ENCODE data around the gene EXOSC7.
"Not testable (repeated sequence)": the region's sequence is repeated elsewhere in the genome, so short reads cannot be mapped to it uniquely, and the experiment has no call there.

The EXOSC7 gene

GRCh38 chr3:44962621-44963393 lies 13.2 kb upstream of the EXOSC7 start:
- no peak for DNase-seq

DNA sequence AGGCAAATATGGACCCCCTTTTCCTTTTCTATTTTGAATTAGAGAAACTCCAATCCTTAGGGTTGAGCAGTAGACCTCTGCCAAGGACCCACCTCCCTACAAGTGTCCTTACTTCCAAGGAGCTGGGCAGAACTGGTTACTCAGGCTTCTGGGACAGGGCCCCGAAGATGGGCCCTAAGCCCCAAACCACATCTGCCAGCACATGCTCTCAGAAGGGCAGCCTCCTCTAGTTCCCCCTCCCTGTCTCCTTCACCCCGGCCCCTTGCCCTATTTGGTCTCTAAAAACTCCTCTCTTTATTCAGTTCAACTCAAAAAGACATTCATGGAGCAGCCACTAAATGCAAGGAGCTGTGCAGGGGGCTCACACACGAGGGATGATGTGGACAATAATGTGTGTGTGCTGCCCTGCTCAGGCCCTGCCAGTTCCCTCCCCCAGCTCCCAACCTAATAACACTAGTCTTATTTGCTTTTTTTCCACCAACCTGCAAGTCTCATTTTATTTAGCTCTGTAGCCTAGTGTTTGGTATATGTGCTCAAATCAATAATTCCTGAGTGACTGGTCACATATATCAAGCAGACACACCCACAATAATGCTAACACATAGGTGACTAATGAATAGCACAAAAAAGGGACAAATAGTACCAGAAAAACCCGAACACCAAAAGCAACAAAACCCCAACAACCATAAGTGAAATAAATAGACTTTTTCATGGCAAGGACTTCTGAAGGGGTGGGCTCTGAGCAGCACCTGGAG lies 12.3 kb upstream of the EXOSC7 start:
- no peak for DNase-seq

- DNase-seq = no peak
Measured at GRCh38 chr3:44965165-44965564, 10.9 kb upstream of the EXOSC7 start.

DNA sequence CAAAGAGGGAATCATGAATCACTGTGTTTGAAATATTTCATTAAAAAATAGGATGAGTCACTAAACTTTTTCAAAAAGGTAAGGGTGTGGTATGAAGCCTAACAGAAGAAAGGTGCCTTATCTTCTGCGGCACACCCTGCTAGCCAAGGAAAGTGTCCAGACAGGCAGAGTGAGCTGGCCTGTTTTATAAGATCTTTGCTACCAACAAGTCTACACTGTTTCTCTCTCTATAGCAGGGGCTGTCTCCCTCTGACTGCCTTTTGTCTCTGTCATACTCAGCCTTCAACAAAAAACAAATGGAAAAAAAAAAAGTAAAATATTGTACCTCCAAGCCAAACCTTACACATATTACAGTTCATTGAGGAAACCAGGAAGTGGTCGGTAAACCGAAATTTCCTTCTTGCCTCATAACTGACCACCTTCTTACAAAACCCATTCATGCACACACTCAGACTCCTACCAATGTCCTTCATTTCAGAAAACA lies 9.2 kb upstream of the EXOSC7 start:
- DNase-seq = no peak

DNA sequence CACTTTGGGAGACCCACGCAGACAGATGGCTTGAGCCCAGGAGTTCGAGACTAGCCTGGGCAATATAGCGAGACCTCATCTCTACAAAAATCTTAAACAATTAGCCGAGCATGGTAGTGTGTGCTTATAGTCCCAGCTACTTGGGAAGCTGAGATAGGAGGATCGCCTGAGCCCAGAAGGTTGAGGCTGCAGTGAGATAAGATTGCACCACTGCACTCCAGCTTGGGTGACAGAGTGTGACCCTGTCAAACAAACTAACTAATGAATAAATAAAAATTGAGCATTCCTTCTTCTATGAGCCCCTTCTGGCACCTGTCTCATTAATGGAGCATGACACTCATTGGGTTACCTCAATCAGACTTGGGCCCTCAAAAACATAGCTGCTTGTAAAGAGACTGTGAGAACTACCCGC lies 7.6 kb upstream of the EXOSC7 start:
- DNase-seq = no peak

GRCh38 chr3:44969154-44969827 lies 6.8 kb upstream of the EXOSC7 start:
- DNase-seq = peak; percentile 26

GRCh38 chr3:44969828-44970179 lies 6.2 kb upstream of the EXOSC7 start:
- DNase-seq = peak; percentile 17

DNA sequence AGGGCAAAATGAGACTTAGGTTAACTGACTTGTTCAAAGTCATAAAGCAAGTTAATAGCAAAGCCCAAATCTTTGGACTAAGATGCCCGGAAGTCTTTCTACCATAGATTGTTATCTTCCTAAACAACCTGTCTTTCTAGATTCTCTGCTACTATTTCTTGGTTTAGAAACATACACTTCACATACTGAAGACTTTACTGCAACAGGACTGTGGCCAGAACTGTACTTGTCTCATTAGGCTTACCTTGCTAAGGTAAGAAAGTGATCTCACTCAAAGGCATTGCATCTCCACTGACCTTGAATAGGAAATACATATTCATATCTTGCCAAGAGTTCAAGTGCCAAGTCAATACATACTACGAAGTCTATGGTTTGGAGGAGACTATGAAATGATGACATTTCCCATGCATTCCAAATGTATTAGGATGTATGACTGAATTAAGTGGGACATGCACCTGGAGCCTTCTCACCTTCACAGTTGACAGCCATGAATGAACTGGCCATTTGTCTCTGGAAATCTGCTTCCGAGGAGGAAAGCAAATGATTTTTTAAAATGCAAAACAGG lies 5.0 kb upstream of the EXOSC7 start:
- no peak for DNase-seq

DNA sequence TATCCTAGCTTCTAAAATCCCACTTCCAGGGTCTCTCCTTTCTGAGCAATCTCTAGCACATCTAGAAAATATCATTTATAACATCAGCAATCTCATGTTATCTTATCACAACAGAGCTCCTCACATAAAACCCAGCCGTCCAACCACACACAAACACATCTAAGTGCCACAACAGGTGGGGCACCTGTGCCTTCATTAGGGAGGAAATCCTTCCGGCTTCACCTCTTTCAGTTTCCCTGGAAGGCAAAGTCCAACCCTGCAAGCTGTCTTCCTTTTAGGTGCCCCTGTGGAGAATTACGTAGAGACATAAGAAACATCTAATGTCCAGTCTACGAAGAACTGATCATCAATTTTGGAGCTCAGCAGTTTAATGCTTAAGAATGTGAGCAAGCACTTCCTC lies 1.6 kb upstream of the EXOSC7 start:
- no peak for DNase-seq

- no peak for DNase-seq
Measured at GRCh38 chr3:44981220-44981619, 5.2 kb downstream of the EXOSC7 start.

DNA sequence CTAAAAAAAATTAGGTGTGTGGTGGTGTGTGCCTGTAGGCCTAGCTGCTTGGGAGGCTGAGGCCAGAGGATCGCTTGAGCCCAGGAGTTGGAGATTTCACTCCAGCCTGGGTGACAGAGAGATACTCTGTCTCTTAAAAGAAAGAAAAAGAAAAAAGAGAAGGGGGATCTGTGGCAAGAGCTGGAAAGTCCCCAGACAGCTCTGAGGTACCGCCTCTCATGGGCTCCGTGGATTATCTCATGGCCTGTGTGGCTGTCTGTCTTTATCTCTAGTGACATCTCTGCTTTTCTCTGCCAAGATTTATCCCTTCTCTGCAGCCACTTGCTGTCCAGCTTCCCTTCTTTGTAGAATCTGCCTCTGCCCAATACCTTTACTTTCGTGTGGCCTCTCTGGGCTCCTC lies 5.7 kb downstream of the EXOSC7 start:
- DNase-seq = peak; percentile 19

DNA sequence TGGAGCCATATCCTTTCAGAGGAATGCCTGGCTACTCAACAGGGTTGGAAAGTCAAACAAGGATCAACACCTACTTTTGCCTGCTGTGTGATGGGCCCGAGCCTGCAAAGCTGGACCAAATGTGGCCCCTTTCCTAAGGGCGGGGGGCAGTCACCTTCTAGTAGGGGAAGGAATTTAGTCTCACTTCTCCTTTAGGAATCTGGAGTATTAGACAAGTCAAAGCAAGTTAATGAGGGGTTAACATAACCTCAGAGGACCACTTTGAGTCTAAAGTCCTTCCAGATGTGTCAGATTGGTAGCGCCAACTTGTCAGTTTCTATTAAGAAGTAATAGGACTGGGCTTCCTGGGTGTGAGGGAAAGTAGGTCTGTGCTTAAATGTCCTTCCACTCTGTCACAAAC lies 6.8 kb downstream of the EXOSC7 start:
- no peak for DNase-seq

GRCh38 chr3:44983484-44983941 lies 7.5 kb downstream of the EXOSC7 start:
- DNase-seq = no peak

- DNase-seq = no peak
Measured at GRCh38 chr3:44984335-44984734, 8.3 kb downstream of the EXOSC7 start.

DNA sequence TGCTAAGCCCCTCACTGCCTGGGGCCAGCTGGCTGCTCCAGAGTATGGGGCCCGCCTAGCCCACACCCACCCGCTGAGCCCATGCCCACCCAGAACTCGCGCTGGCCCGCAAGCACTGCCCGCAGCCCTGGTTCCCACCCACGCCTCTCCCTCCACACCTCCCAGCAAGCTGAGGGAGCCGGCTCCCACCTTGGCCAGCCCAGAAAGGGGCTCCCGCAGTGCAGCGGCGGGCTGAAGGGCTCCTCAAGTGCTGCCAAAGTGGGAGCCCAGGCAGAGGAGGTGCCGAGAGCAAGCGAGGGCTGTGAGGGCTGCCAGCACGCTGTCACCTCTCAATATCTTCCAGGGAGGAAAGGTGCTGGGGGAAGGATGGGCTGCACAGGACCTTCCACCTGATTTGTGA lies 10.3 kb downstream of the EXOSC7 start:
- not testable (repeated sequence) for DNase-seq

GRCh38 chr3:44987332-44987731 lies 11.3 kb downstream of the EXOSC7 start:
- no peak for DNase-seq

GRCh38 chr3:44988073-44988472 lies 12.0 kb downstream of the EXOSC7 start:
- no peak for DNase-seq

GRCh38 chr3:44989141-44989540 lies 13.1 kb downstream of the EXOSC7 start:
- no peak for DNase-seq

- no peak for DNase-seq
Measured at GRCh38 chr3:44989636-44990373, 13.8 kb downstream of the EXOSC7 start.

- no peak for DNase-seq
Measured at GRCh38 chr3:44991326-44991725, 15.3 kb downstream of the EXOSC7 start.

- peak; percentile 28 for DNase-seq
Measured at GRCh38 chr3:44992555-44993470, 16.8 kb downstream of the EXOSC7 start.

Measured in CD4-positive, alpha-beta T cell treated with Interleukin-12 subunit alpha and Interleukin-12 subunit beta, for 1 hour (primary cell).